ENCODE data around the gene GAGE12F.
"Not testable (repeated sequence)": the region's sequence is repeated elsewhere in the genome, so short reads cannot be mapped to it uniquely, and the experiment has no call there.

DNA sequence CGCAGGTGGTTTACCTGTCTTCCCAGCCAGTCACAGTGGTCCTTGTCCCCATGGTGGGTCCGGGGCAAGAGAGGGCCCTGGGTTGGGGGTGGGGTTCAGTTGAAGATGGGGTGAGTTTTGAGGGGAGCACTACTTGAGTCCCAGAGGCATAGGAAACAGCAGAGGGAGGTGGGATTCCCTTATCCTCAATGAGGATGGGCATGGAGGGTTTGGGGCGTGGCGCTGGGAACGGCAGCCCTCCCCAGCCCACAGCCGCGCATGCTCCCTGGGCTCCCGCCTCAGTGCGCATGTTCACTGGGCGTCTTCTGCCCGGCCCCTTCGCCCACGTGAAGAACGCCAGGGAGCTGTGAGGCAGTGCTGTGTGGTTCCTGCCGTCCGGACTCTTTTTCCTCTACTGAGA, 9.5 kb downstream of the GAGE12F start, which contains the start of gene GAGE12G:
- TF ChIP-seq, protein P1, sequence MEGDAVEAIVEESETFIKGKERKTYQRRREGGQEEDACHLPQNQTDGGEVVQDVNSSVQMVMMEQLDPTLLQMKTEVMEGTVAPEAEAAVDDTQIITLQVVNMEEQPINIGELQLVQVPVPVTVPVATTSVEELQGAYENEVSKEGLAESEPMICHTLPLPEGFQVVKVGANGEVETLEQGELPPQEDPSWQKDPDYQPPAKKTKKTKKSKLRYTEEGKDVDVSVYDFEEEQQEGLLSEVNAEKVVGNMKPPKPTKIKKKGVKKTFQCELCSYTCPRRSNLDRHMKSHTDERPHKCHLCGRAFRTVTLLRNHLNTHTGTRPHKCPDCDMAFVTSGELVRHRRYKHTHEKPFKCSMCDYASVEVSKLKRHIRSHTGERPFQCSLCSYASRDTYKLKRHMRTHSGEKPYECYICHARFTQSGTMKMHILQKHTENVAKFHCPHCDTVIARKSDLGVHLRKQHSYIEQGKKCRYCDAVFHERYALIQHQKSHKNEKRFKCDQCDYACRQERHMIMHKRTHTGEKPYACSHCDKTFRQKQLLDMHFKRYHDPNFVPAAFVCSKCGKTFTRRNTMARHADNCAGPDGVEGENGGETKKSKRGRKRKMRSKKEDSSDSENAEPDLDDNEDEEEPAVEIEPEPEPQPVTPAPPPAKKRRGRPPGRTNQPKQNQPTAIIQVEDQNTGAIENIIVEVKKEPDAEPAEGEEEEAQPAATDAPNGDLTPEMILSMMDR (IDR thresholded peaks at IDR 0.05) = not testable (repeated sequence)
- not testable (repeated sequence) for TF ChIP-seq POLR2A, POLR2AphosphoS5, EP300 (IDR thresholded peaks at IDR 0.05)

Data from gastroesophageal sphincter (tissue), 3 donors.